ENCODE measurements around the gene MMRN2.
"Not testable (repeated sequence)": the region's sequence is repeated elsewhere in the genome, so short reads cannot be mapped to it uniquely, and the experiment has no call there.

The MMRN2 gene

GRCh38 chr10:86938260-86938659 lies 19.2 kb downstream of the MMRN2 start:
- DNase-seq, result no peak

- no peak for DNase-seq
Measured at GRCh38 chr10:86937502-86938154, 19.8 kb downstream of the MMRN2 start.

GRCh38 chr10:86936661-86937501 lies 20.5 kb downstream of the MMRN2 start:
- no peak for DNase-seq

- not testable (repeated sequence) for DNase-seq
Measured at GRCh38 chr10:86934162-86934711, 23.2 kb downstream of the MMRN2 start.

- no peak for DNase-seq
Measured at GRCh38 chr10:86932674-86933073, 24.7 kb downstream of the MMRN2 start.

- DNase-seq, result no peak
Measured at GRCh38 chr10:86931872-86932271, 25.5 kb downstream of the MMRN2 start.

GRCh38 chr10:86929468-86930380 lies 27.7 kb downstream of the MMRN2 start:
- DNase-seq, result no peak

GRCh38 chr10:86922553-86922961 lies 34.9 kb downstream of the MMRN2 start:
- no peak for DNase-seq

GRCh38 chr10:86918022-86918471 lies 39.4 kb downstream of the MMRN2 start:
- DNase-seq, result no peak

- no peak for DNase-seq
Measured at GRCh38 chr10:86914734-86915133, 42.7 kb downstream of the MMRN2 start.

GRCh38 chr10:86905429-86905828 lies 52.0 kb downstream of the MMRN2 start:
- no peak for DNase-seq

GRCh38 chr10:86904600-86904999 lies 52.8 kb downstream of the MMRN2 start:
- DNase-seq, result no peak

GRCh38 chr10:86900955-86901354 lies 56.5 kb downstream of the MMRN2 start:
- DNase-seq, result no peak

GRCh38 chr10:86899670-86900276 lies 57.6 kb downstream of the MMRN2 start:
- DNase-seq, result peak; percentile 13

- no peak for DNase-seq
Measured at GRCh38 chr10:86899132-86899531, 58.3 kb downstream of the MMRN2 start.

GRCh38 chr10:86898511-86898910 lies 58.9 kb downstream of the MMRN2 start:
- no peak for DNase-seq

- DNase-seq, result no peak
Measured at GRCh38 chr10:86889997-86890396, 67.4 kb downstream of the MMRN2 start.

GRCh38 chr10:86888585-86889381 lies 68.6 kb downstream of the MMRN2 start:
- DNase-seq, result no peak

Measured in effector CD4-positive, alpha-beta T cell (primary cell).